GM12801 (cell line): ENCODE measurements around the gene TP73.

Source experiments
- CTCF ChIP-seq: IDR thresholded peaks from one replicate; pipeline ENCODE4 v1.5.1; 2011; ENCODE audit warnings: control low read depth; ENCODE audit not compliant: insufficient read length; ENCODE audit errors: extremely low read depth

The TP73 gene

GRCh38 chr1:3656450-3657095 is 4.3 kb downstream of the TP73 start:
- TF ChIP-seq CTCF, result no peak

- TF ChIP-seq CTCF, result no peak
These were observed 4.8 kb downstream of the TP73 start for GRCh38 chr1:3657096-3657475.

GRCh38 chr1:3657578-3658230 is 5.4 kb downstream of the TP73 start:
- no peak for TF ChIP-seq CTCF

GRCh38 chr1:3658231-3658615 is 5.9 kb downstream of the TP73 start:
- TF ChIP-seq CTCF, result no peak

- TF ChIP-seq CTCF, result no peak
These were observed 6.8 kb downstream of the TP73 start for GRCh38 chr1:3659093-3659492.

- no peak for TF ChIP-seq CTCF
These were observed 8.4 kb downstream of the TP73 start for GRCh38 chr1:3660704-3661103.

GRCh38 chr1:3661631-3662030 is 9.3 kb downstream of the TP73 start:
- no peak for TF ChIP-seq CTCF
